ENCODE data around the gene FUS. TPM values are rescaled to one million over a fixed set of nuclear protein-coding genes. Genes with fewer than 3 reads are reported as not detected.

FUS gene
- total and polyA plus RNA-seq, 2 of the 13 experiments (the other 11 are each of a cell fraction or from before 2014, with no cell fraction given): 68.1 to 168 TPM

DNA sequence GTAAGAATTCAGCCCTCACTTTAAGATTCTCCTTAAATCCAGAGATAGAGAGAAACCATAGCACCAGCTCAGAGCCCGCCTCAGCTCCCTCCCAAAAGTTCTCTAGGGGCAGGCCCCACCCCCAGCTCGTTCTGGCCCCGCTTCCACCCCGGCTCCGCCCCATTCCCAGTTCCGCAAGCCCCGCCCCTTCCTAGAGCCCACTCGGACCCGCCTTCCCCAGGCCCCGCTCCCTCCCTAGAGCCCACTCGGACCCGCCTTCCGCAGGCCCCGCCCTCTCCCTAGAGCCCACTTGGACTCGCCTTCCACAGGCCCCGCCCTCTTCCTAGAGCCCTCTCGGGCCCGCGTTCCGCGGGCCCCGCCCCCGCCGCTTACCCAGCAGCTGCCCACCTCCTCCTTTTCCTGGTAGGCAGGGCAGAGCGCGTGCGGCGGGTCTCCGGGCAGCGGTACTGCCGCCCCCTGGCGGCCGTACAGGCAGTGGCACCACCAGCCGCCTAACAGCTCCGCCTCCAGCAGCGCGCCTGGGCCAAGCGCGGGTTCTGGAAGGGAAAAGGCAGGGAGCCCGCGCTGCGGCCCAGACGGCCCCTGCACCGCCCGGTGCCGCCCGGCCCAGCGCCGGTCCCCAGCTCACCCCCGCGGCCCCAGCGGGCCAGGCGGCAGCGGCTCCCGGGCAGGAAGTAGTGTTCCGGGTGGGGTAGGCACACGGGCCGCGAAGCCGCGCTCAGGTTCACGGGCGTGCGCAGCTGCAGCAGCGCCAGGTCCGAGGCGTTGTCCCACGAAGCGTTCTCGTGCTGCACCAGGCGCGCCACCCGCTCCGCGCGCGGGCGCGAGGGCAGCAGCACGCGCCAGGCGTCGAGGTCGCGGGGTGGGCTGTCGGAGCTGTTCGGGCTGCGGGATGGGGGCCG, 37.6 kb upstream of the FUS start (continued):
- TF ChIP-seq EED (CRISPR knock-in tag; IDR thresholded peaks at IDR 0.05) (0 out of 2 replicates have a peak, but pooled peaks have one; percentile 28), NPAS2 (CRISPR knock-in tag; IDR thresholded peaks at IDR 0.05; ENCODE audit: borderline replicate concordance) (no peak), RXRA (CRISPR knock-in tag; IDR thresholded peaks at IDR 0.05) (peak; percentile 71), SAP130 (CRISPR knock-in tag; IDR thresholded peaks at IDR 0.05; ENCODE audit: low read depth) (peak; percentile 91), ZNF780A (CRISPR knock-in tag; IDR thresholded peaks at IDR 0.05) (no peak), KLF11 (CRISPR knock-in tag; IDR thresholded peaks at IDR 0.05) (peak; percentile 26; the same call in 1 of the 2 replicates), SATB2 (CRISPR knock-in tag; IDR thresholded peaks at IDR 0.05) (no peak), RFXANK (CRISPR knock-in tag; IDR thresholded peaks at IDR 0.05) (no peak; the same call in 1 of the 2 replicates), ZFX (CRISPR knock-in tag; IDR thresholded peaks at IDR 0.05; ENCODE audit: low read depth) (peak; percentile 67), TSC22D2 (CRISPR knock-in tag; IDR thresholded peaks at IDR 0.05; ENCODE audit: borderline replicate concordance) (peak; percentile 67; the same call in 1 of the 2 replicates), MBNL3 (CRISPR knock-in tag; conservative IDR thresholded peaks at IDR 0.05) (no peak), ZNF546 (CRISPR knock-in tag; conservative IDR thresholded peaks at IDR 0.05) (peak; percentile 65; the same call in 1 of the 2 replicates), KAT2B (IDR thresholded peaks at IDR 0.05; ENCODE audit: borderline replicate concordance, low read depth, low read length) (no peak), NR2F6 (IDR thresholded peaks at IDR 0.05) (no peak), NR2F6 (CRISPR knock-in tag; IDR thresholded peaks at IDR 0.05) (peak; percentile 56), GLI4 (CRISPR knock-in tag; IDR thresholded peaks at IDR 0.05; ENCODE audit: borderline replicate concordance) (peak; percentile 71; the same call in 1 of the 2 replicates), ZNF292 (CRISPR knock-in tag; IDR thresholded peaks at IDR 0.05; ENCODE audit: borderline replicate concordance, low read depth) (0 out of 2 replicates have a peak, but pooled peaks have one; percentile 53), SMAD1 (CRISPR knock-in tag; IDR thresholded peaks at IDR 0.05; ENCODE audit: borderline replicate concordance, low read depth) (peak; percentile 75; the same call in 1 of the 2 replicates)
- TF ChIP-seq, protein P1, sequence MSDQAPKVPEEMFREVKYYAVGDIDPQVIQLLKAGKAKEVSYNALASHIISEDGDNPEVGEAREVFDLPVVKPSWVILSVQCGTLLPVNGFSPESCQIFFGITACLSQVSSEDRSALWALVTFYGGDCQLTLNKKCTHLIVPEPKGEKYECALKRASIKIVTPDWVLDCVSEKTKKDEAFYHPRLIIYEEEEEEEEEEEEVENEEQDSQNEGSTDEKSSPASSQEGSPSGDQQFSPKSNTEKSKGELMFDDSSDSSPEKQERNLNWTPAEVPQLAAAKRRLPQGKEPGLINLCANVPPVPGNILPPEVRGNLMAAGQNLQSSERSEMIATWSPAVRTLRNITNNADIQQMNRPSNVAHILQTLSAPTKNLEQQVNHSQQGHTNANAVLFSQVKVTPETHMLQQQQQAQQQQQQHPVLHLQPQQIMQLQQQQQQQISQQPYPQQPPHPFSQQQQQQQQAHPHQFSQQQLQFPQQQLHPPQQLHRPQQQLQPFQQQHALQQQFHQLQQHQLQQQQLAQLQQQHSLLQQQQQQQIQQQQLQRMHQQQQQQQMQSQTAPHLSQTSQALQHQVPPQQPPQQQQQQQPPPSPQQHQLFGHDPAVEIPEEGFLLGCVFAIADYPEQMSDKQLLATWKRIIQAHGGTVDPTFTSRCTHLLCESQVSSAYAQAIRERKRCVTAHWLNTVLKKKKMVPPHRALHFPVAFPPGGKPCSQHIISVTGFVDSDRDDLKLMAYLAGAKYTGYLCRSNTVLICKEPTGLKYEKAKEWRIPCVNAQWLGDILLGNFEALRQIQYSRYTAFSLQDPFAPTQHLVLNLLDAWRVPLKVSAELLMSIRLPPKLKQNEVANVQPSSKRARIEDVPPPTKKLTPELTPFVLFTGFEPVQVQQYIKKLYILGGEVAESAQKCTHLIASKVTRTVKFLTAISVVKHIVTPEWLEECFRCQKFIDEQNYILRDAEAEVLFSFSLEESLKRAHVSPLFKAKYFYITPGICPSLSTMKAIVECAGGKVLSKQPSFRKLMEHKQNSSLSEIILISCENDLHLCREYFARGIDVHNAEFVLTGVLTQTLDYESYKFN (CRISPR knock-in tag; conservative IDR thresholded peaks at IDR 0.05): peak; percentile 76
- TF ChIP-seq, protein P2, sequence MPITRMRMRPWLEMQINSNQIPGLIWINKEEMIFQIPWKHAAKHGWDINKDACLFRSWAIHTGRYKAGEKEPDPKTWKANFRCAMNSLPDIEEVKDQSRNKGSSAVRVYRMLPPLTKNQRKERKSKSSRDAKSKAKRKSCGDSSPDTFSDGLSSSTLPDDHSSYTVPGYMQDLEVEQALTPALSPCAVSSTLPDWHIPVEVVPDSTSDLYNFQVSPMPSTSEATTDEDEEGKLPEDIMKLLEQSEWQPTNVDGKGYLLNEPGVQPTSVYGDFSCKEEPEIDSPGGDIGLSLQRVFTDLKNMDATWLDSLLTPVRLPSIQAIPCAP (CRISPR knock-in tag; IDR thresholded peaks at IDR 0.05; ENCODE audit: low read depth): no peak

Data from HepG2 (cell line).